IMR-90 (cell line): ENCODE measurements around the gene GPSM1. TPM values are rescaled to one million over a fixed set of nuclear protein-coding genes. Genes with fewer than 3 reads are reported as not detected.

Experiments used
- ATAC-seq: fragments of 200-7000 bp; cut with Tn5 transposase; 2 replicates; pipeline ENCODE4 v1.9.1; 2020; ENCODE audit warnings: low read depth, mild to moderate bottlenecking, moderate library complexity
- BruUV-seq: library from RNA; stranded (reverse); fragments of 400-500 nt; replicated peaks from 2 replicates; lab custom pipeline; 2021; lab: Mats Ljungman, UMichigan
- CTCF ChIA-PET: fragments of 300-600 bp; formaldehyde crosslinking; extraction: SDS; loops from one replicate; lab custom pipeline; 2021; ENCODE audit warnings: antibody characterized with exemption; lab: Yijun Ruan, JAX
- POLR2A ChIA-PET: fragments of 300-600 bp; sonication (Branson Sonifier 250); formaldehyde crosslinking; loops from one replicate; lab custom pipeline; 2022; ENCODE audit warnings: antibody characterized with exemption; ENCODE audit not compliant: unreplicated experiment; lab: Charles Lee
- DNase-seq: peaks from one replicate; pipeline ENCODE4 v3.0.0; 2013
- H2AFZ ChIP-seq: replicated peaks from 2 replicates; pipeline ENCODE3; 2013; ENCODE audit warnings: low read length, mild to moderate bottlenecking; ENCODE audit not compliant: poor library complexity
- H2AK5ac ChIP-seq: 2 replicates; pipeline ENCODE4 v1.6.1; 2013; ENCODE audit warnings: low read depth, low read length, inconsistent platforms
- H2AK9ac ChIP-seq: replicated peaks from 2 replicates; pipeline ENCODE3; 2013; ENCODE audit warnings: mild to moderate bottlenecking, low read depth, low read length, moderate library complexity; ENCODE audit not compliant: poor library complexity
- H2BK120ac ChIP-seq: 2 replicates; pipeline ENCODE4 v1.6.1; 2013; ENCODE audit warnings: low read depth, low read length, inconsistent platforms
- H2BK15ac ChIP-seq: 3 replicates; pipeline ENCODE4 v1.6.1; 2013; ENCODE audit warnings: low read depth, low read length, inconsistent platforms
- H2BK20ac ChIP-seq: 2 replicates; pipeline ENCODE4 v1.6.1; 2013; ENCODE audit warnings: low read depth, mild to moderate bottlenecking, inconsistent platforms, low read length, moderate library complexity
- H2BK5ac ChIP-seq: 2 replicates; pipeline ENCODE4 v1.6.1; 2013; ENCODE audit warnings: mild to moderate bottlenecking, low read depth, low read length, inconsistent platforms; ENCODE audit not compliant: poor library complexity, severe bottlenecking
- H3K14ac ChIP-seq: replicated peaks from 2 replicates; pipeline ENCODE4 v1.6.1; 2013; ENCODE audit warnings: low read depth, low read length, inconsistent platforms
- H3K18ac ChIP-seq: 2 replicates; pipeline ENCODE4 v1.6.1; 2013; ENCODE audit warnings: low read depth, low read length, control low read depth
- H3K23ac ChIP-seq: 2 replicates; pipeline ENCODE4 v1.6.1; 2013; ENCODE audit warnings: low read depth, low read length, inconsistent platforms
- H3K27ac ChIP-seq: 2 replicates; pipeline ENCODE4 v1.5.1; 2013; ENCODE audit warnings: mild to moderate bottlenecking, control low read depth, low read length; ENCODE audit not compliant: insufficient read depth
- H3K27me3 ChIP-seq: 2 replicates; pipeline ENCODE4 v1.6.1; 2013; ENCODE audit warnings: low read length; ENCODE audit not compliant: control insufficient read depth, insufficient read depth
- H3K36me3 ChIP-seq: 2 replicates; pipeline ENCODE4 v1.6.1; 2013; ENCODE audit warnings: low read length, mixed read lengths; ENCODE audit not compliant: control insufficient read depth, insufficient read depth
- H3K4ac ChIP-seq: 2 replicates; pipeline ENCODE4 v1.6.1; 2013; ENCODE audit warnings: low read depth, low read length, inconsistent platforms
- H3K4me1 ChIP-seq: 2 replicates; pipeline ENCODE4 v1.6.1; 2013; ENCODE audit warnings: low read length, mixed read lengths; ENCODE audit not compliant: control insufficient read depth, insufficient read depth
- H3K4me2 ChIP-seq: 2 replicates; pipeline ENCODE4 v1.6.1; 2013; ENCODE audit warnings: low read depth, mild to moderate bottlenecking, control low read depth, low read length, moderate library complexity
- H3K4me3 ChIP-seq: 2 replicates; pipeline ENCODE4 v1.5.1; 2013; ENCODE audit warnings: low read depth, mild to moderate bottlenecking, control low read depth, low read length, moderate library complexity; ENCODE audit not compliant: insufficient read depth
- H3K56ac ChIP-seq: 2 replicates; pipeline ENCODE4 v1.6.1; 2013; ENCODE audit warnings: low read length, inconsistent platforms; ENCODE audit not compliant: insufficient read depth; ENCODE audit errors: extremely low read depth
- H3K79me1 ChIP-seq, 2 experiments: 2 replicates each; pipeline ENCODE4 v1.6.1; 2013; ENCODE audit warnings: low read length in 2 of 2, inconsistent platforms in 1 of 2, low read depth in 1 of 2
- H3K9ac ChIP-seq: 2 replicates; pipeline ENCODE4 v1.6.1; 2013; ENCODE audit warnings: low read depth, low read length, control low read depth
- H3K9me1 ChIP-seq: 2 replicates; pipeline ENCODE4 v1.6.1; 2013; ENCODE audit warnings: low read length, inconsistent platforms; ENCODE audit not compliant: insufficient read depth
- H3K9me3 ChIP-seq: 2 replicates; pipeline ENCODE4 v1.6.1; 2013; ENCODE audit warnings: low read length; ENCODE audit not compliant: control insufficient read depth, insufficient read depth
- H4K20me1 ChIP-seq: 2 replicates; pipeline ENCODE4 v1.6.1; 2013; ENCODE audit warnings: low read length, inconsistent platforms; ENCODE audit not compliant: insufficient read depth
- H4K5ac ChIP-seq: 2 replicates; pipeline ENCODE4 v1.6.1; 2013; ENCODE audit warnings: mild to moderate bottlenecking, low read depth, low read length, control low read depth
- H4K8ac ChIP-seq, 2 experiments: 2 replicates each; pipeline ENCODE4 v1.6.1; 2013; ENCODE audit warnings: low read depth in 2 of 2, low read length in 2 of 2, control low read depth in 1 of 2, inconsistent platforms in 1 of 2
- H4K91ac ChIP-seq: 2 replicates; pipeline ENCODE4 v1.6.1; 2013; ENCODE audit warnings: low read depth, low read length, inconsistent platforms; ENCODE audit not compliant: insufficient read depth
- BHLHE40 ChIP-seq: fragments of 150-350 bp; IDR thresholded peaks from 2 replicates; pipeline ENCODE4 v1.6.1; 2016; ENCODE audit warnings: mild to moderate bottlenecking, low read depth, low read length
- CEBPB ChIP-seq: IDR thresholded peaks from 2 replicates; pipeline ENCODE4 v1.6.1; 2012; ENCODE audit warnings: low read depth, low read length, improper control_type of control experiment
- CHD1 ChIP-seq: IDR thresholded peaks from 2 replicates; pipeline ENCODE4 v1.6.1; 2012; ENCODE audit warnings: low read depth, low read length, improper control_type of control experiment
- FOS ChIP-seq: fragments of 150-350 bp; IDR thresholded peaks from 2 replicates; pipeline ENCODE4 v1.6.1; 2016; ENCODE audit warnings: low read depth, low read length
- MAFK ChIP-seq: IDR thresholded peaks from 2 replicates; pipeline ENCODE4 v1.6.1; 2012; ENCODE audit warnings: low read depth, low read length, improper control_type of control experiment
- MAZ ChIP-seq: IDR thresholded peaks from 2 replicates; pipeline ENCODE4 v1.6.1; 2012; ENCODE audit warnings: low read depth, mild to moderate bottlenecking, low read length, improper control_type of control experiment, moderate library complexity, borderline replicate concordance
- MXI1 ChIP-seq: IDR thresholded peaks from 2 replicates; pipeline ENCODE4 v1.6.1; 2012; ENCODE audit warnings: low read depth, mild to moderate bottlenecking, low read length, moderate library complexity, borderline replicate concordance
- NFE2L2 ChIP-seq: fragments of 150-350 bp; IDR thresholded peaks from 2 replicates; pipeline ENCODE4 v1.6.1; 2016; ENCODE audit warnings: low read depth, mild to moderate bottlenecking, low read length
- POLR2A ChIP-seq: IDR thresholded peaks from 2 replicates; pipeline ENCODE4 v1.6.1; 2012; ENCODE audit warnings: mild to moderate bottlenecking, low read depth, low read length
- RFX5 ChIP-seq: IDR thresholded peaks from 2 replicates; pipeline ENCODE4 v1.8.0; 2012; ENCODE audit warnings: low read depth, mild to moderate bottlenecking, low read length, moderate library complexity
- SMC3 ChIP-seq: fragments of 150-350 bp; IDR thresholded peaks from 2 replicates; pipeline ENCODE4 v1.6.1; 2016; ENCODE audit warnings: low read depth, mild to moderate bottlenecking, antibody characterized with exemption, low read length, moderate library complexity
- WGBS, 2 experiments: methylation state at CpG; one replicate each; pipeline versions ENCODE4 v1.1.5 to v1.1.7; 2013; ENCODE audit warnings: missing lambda C conversion rate in 2 of 2; ENCODE audit not compliant: insufficient read length in 1 of 2; ENCODE audit errors: extremely low coverage in 2 of 2; 5-methylcytosine and 5-hydroxymethylcytosine counted together
- dilution Hi-C: fragments of 300-500 bp; cut with HindIII; formaldehyde crosslinking; loops from one replicate; pipeline ENCODE4 v1.14.3; 2018; ENCODE audit warnings: low sequenced_read_pairs; ENCODE audit not compliant: unreplicated experiment
- in situ Hi-C: fragments of 300-500 bp; cut with MboI; formaldehyde crosslinking; loops from 3 replicates; pipeline ENCODE4 v1.14.3; 2019; ENCODE audit warnings: low sequenced_read_pairs, inconsistent platforms, mixed read lengths
- intact Hi-C: fragments of 100-400 bp; cut with micrococcal nuclease; formaldehyde crosslinking; loops from 2 replicates; pipeline ENCODE4 v1.10.0; 2022
- polyA plus RNA-seq, 3 experiments: library from polyadenylated mRNA; depleted of rRNA; stranded (reverse); fragments of >200 nt; gene quantifications; 2 replicates each; pipeline ENCODE4 v1.2.3, GENCODE V29; 2012; ENCODE audit warnings: low replicate concordance in 1 of 3
- total RNA-seq: library from RNA; depleted of rRNA; stranded (reverse); fragments of >200 nt; gene quantifications from 2 replicates; pipeline ENCODE4 v1.2.3, GENCODE V29; 2012
- TF ChIP-seq, protein P1 (sequence below): fragments of 150-350 bp; IDR thresholded peaks from 2 replicates; pipeline ENCODE4 v1.6.1; 2016; ENCODE audit warnings: low read depth, mild to moderate bottlenecking, low read length, moderate library complexity, borderline replicate concordance
- TF ChIP-seq, protein P2 (sequence below): conservative IDR thresholded peaks from 2 replicates; pipeline ENCODE4 v1.5.1; 2012; ENCODE audit warnings: mild to moderate bottlenecking, low read depth, low read length, improper control_type of control experiment

Gene GPSM1
- total and polyA plus RNA-seq, 2 of the 4 experiments (the other 2 are of a cell fraction): 28.7 to 71.2 TPM

DNA sequence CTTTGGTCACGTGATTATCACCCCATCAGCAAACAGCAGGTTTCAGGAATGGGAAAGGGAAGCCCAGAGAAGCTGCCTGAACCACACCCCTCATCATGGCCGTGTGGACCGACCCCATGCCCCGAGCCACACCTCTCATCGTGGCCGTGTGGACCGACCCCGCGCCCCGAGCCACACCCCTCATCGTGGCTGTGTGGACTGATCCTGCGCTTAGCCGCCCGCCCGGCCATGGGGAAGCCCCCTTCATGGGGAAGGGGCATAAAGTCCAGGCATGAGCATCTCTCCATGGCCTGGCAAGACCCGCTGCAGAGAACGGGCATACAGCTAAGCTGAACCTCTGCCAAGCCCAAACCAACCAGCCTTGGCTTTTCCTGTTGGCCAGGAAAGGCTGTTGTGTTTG lies 66.2 kb downstream of the GPSM1 start:
- no peak overlapping the region for H3K27ac ChIP-seq
- H3K56ac ChIP-seq: no peak overlapping the region
- H3K9me3 ChIP-seq: no peaks in the 10 kb centered on the region
- peaks cover 18 to 26% of the 10 kb centered on the region in 2 experiments for H3K79me1 ChIP-seq
- no peaks in the 10 kb centered on the region for H3K9me1 ChIP-seq
- intact Hi-C loops: no loop called here
- TF ChIP-seq, protein P1, sequence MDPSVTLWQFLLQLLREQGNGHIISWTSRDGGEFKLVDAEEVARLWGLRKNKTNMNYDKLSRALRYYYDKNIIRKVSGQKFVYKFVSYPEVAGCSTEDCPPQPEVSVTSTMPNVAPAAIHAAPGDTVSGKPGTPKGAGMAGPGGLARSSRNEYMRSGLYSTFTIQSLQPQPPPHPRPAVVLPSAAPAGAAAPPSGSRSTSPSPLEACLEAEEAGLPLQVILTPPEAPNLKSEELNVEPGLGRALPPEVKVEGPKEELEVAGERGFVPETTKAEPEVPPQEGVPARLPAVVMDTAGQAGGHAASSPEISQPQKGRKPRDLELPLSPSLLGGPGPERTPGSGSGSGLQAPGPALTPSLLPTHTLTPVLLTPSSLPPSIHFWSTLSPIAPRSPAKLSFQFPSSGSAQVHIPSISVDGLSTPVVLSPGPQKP: no peak
- TF ChIP-seq, protein P2, sequence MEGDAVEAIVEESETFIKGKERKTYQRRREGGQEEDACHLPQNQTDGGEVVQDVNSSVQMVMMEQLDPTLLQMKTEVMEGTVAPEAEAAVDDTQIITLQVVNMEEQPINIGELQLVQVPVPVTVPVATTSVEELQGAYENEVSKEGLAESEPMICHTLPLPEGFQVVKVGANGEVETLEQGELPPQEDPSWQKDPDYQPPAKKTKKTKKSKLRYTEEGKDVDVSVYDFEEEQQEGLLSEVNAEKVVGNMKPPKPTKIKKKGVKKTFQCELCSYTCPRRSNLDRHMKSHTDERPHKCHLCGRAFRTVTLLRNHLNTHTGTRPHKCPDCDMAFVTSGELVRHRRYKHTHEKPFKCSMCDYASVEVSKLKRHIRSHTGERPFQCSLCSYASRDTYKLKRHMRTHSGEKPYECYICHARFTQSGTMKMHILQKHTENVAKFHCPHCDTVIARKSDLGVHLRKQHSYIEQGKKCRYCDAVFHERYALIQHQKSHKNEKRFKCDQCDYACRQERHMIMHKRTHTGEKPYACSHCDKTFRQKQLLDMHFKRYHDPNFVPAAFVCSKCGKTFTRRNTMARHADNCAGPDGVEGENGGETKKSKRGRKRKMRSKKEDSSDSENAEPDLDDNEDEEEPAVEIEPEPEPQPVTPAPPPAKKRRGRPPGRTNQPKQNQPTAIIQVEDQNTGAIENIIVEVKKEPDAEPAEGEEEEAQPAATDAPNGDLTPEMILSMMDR: no peak
- TF ChIP-seq CHD1 (no peak), RFX5 (no peak), BHLHE40 (no peak), MXI1 (no peak), MAFK (no peak), CEBPB (no peak), NFE2L2 (no peak), MAZ (no peak), SMC3 (no peak), POLR2A (no peak), FOS (no peak)
- no peak overlapping the region for H2AK9ac ChIP-seq
- H3K4me2 ChIP-seq: no peak overlapping the region
- no peak overlapping the region for H3K23ac ChIP-seq
- no peaks in the 10 kb centered on the region for H3K27me3 ChIP-seq
- H3K36me3 ChIP-seq: peaks cover 73% of the 10 kb centered on the region
- H4K20me1 ChIP-seq: peaks cover 5% of the 10 kb centered on the region
- no peak overlapping the region for H4K8ac ChIP-seq
- ChIA-PET POLR2A (no interaction called here), CTCF (no interaction called here)
- H3K18ac ChIP-seq: no peak overlapping the region
- no peak overlapping the region for H3K14ac ChIP-seq
- no peak overlapping the region for H2BK15ac ChIP-seq
- H2BK5ac ChIP-seq: no peak overlapping the region
- no peak for DNase-seq
- no peak overlapping the region for H2BK20ac ChIP-seq
- H3K4me3 ChIP-seq: no peak overlapping the region
- no peak overlapping the region for H4K5ac ChIP-seq
- in situ Hi-C loops: no loop called here
- no CpG with 5 or more reads among the region's 17 CpGs for WGBS, 2 experiments
- H2BK120ac ChIP-seq: no peak overlapping the region
- BruUV-seq: no TSS peak
- H2AFZ ChIP-seq: no peak overlapping the region
- no peak overlapping the region for H3K9ac ChIP-seq
- dilution Hi-C loops: no loop called here
- H3K4ac ChIP-seq: no peak overlapping the region
- peaks cover 1% of the 10 kb centered on the region; the same call in 1 of the 2 replicates for H3K4me1 ChIP-seq
- no peak overlapping the region for H2AK5ac ChIP-seq
- no peak for ATAC-seq
- H4K91ac ChIP-seq: no peak overlapping the region
